HG03108 (cell line): ENCODE results near the gene FGFR2.

Experiments used
- ATAC-seq: cut with Tn5 transposase; IDR thresholded peaks from one replicate; pipeline ENCODE4 v1.9.1; 2021; ENCODE audit warnings: moderate library complexity; ENCODE audit not compliant: unreplicated experiment

FGFR2 gene

GRCh38 chr10:121611393-121612159 is 13.3 kb upstream of the FGFR2 start:
- ATAC-seq, result no peak

GRCh38 chr10:121610798-121611323 is 12.6 kb upstream of the FGFR2 start:
- ATAC-seq, result no peak

- ATAC-seq, result no peak
These were observed 11.5 kb upstream of the FGFR2 start for GRCh38 chr10:121609426-121610380.

- ATAC-seq, result no peak
These were observed 10.4 kb upstream of the FGFR2 start for GRCh38 chr10:121608469-121609190.

- no peak for ATAC-seq
These were observed 9.2 kb upstream of the FGFR2 start for GRCh38 chr10:121607310-121608055.

DNA sequence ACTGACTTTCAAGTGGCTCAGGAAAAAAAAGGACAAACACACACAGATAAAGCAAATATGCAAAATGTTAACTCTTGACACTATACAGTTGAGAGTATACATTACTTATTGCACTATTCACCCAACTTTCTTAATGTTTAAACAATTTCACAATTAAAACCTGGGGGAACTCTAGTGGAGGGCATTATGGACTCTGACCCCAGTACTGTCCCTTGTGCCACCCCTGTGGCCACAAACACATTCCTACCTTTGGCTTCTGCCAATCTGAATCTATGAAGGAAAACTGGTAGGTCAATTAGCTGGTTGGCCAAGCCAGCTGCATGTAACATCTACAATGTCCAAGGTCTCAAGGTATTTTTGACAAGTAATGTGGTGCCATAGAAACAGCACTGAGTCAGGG is 7.5 kb upstream of the FGFR2 start:
- no peak for ATAC-seq

DNA sequence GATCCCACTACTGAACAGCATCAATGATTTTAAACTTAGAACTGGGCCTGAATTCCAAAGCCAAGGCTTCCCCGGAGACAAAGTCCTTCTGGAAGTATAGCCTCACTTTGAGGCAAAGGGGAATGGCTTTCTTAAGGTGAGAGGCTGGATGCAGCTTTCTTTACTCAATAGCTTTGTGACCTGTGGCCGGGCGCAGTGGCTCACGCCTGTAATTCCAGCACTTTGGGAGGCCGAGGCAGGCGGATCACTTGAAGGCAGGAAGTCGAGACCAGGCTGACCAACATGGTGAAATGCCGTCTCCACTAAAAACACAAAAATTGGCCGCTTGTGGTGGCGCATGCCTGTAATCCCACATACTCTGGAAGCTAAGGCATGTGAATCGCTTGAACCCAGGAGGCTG is 3.2 kb upstream of the FGFR2 start:
- ATAC-seq, result no peak

DNA sequence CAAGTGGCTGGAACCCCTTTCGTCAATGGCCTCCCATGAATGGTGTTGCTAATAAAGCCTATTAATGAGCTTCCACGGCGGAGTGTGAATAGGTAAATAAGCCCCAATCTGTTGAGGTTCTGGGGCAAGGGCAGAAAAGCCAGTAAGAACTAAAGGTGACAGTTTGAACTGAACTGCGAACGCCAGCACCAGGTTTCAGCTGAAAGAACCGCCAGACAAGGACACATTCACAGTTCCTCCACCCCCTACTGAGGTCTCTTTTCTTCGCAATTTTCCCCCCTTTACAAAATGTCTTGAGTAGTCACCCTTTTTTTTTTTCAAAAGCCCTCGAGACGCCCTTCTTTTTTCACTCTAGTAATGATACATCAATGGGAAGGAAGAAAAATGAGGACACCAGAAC is 2.4 kb upstream of the FGFR2 start:
- ATAC-seq, result no peak

DNA sequence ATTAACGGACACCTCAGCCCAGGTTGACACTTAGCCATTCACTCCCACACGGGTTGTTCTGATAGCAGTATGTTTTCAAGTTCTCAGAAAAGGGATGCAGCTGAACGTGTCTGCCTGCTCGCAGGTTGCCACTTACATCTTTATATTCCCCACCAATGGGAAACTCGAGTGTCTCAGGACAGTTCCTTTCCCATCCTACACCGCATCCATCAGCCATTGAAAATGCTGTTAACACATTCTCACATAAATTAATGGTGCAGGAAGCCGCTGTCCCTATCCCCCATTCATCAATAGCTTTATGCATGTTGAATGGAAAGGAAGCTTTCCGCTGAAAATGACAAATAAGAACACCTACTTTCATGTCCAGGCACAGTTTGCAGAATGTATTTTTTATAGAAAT is 1.7 kb upstream of the FGFR2 start:
- no peak for ATAC-seq

GRCh38 chr10:121597504-121598262 is 561 bp downstream of the FGFR2 start:
- ATAC-seq, result no peak

GRCh38 chr10:121596689-121597503 is 1.3 kb downstream of the FGFR2 start:
- no peak for ATAC-seq

GRCh38 chr10:121595806-121596688 is 2.2 kb downstream of the FGFR2 start:
- no peak for ATAC-seq

GRCh38 chr10:121595351-121595805 is 2.9 kb downstream of the FGFR2 start:
- no peak for ATAC-seq

DNA sequence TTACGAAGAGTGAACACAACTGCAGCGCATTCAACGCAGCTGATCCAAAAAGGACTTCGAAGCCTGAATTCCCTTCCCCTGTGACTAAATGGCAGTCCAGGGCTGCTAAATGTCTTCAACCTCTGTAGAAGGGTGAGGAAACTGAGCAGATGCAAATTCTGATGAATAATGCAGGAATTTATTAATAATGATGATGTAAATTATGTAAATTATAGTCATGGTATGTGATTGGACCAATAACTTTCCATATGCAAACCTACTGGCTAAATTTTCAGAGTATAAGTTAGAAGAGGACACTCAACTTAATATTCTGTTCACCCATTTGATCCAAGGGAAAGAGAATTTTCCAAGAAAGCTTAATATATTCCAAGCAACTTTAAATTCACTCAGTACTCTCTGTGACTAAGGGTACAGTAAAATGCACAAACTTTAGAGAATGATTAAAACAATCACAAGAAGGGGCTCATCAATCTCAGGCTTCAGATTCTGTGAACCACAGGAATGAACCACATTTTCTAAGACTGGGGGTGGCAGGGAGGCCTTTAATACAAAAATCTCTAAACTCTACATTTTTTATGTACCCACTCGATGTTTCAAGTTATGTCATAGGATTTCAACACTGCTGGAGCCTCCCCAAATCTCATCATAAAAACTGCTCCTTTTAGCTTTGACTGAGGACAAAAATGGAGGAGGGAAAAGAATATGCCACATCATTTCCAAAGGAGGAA is 3.5 kb downstream of the FGFR2 start:
- no peak for ATAC-seq

DNA sequence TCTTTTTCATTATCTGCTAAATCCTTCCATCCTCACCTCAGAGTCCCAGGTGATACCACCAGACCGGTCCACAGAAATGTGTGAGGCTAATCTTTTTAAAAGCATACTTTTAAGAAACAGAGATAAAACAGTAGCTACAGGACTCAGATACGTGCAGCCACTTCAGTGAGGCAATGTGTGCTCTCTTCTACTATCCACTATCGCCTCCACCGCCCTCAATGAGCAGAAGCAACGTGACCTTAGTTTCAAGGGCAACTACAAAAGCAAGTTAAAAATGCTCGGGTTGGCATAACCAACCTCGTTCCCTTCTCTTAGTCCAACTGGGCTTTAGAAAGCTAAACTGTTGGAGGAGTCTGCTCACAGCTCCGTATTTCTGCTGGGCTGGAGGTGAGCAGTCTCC is 4.2 kb downstream of the FGFR2 start:
- no peak for ATAC-seq

DNA sequence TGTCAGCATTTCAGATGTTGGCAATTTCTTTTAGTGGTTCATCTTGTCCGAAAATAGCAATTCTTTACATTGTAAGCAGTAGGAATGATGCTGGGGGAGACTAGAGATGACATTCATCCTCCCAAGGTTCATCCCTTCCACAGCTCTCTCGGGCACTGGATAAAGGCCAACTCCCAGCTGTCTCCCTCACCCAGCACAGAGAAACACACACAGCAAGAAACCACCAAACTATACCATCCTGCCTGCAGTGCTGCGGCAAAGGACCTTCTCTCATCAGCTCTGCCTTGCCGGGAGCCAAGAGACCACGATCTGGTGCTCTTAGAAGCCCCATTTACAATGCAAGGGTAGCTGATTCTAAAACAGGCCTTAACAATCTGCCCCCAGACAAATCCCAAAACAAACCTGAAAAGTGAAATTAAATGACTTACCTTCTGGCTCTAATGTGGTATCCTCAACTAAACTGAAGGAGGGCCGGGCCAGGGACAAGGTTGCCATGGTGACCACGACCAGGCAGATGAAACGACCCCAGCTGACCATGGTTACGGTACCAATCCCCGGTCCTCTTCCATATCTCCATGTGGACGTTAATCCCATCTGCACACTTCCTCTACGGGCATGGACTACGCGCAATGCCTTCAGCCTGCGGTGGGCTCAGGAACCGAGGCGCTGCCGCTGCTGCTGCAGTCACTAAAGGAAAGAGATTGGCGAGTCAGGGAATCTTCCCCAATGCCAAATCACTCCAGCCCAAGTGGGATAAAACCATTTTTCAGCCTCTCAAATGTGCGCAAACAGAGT is 4.8 kb downstream of the FGFR2 start:
- no peak for ATAC-seq
